GOT3 (cell line): Measurements from ENCODE around the gene ZNF804A.

Source experiments
- DNase-seq: peaks from one replicate; lab custom pipeline; 2025; ENCODE audit warnings: mixed read lengths; lab: John Stamatoyannopoulos, UW

Gene ZNF804A

DNA sequence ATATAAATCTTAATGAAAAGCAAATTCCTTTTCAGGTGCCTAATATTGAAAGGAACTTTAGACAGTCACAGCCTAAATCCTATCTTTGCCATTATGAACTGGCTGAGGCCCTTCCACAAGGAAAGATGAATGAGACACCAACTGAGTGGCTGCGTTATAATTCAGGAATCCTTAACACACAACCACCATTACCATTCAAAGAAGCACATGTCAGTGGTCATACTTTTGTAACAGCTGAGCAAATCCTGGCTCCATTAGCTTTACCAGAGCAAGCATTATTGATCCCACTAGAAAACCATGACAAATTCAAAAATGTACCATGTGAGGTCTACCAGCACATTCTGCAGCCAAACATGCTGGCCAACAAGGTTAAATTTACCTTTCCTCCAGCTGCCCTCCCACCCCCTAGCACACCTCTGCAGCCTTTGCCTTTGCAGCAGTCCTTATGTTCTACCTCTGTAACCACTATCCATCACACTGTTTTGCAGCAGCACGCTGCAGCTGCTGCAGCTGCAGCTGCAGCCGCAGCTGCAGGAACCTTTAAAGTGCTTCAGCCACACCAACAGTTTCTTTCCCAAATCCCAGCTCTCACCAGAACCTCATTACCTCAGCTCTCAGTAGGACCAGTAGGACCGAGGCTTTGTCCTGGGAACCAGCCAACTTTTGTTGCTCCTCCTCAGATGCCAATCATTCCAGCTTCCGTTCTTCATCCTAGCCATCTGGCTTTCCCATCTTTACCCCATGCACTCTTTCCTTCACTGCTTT, 340.1 kb downstream of the ZNF804A start:
- no peak for DNase-seq

DNA sequence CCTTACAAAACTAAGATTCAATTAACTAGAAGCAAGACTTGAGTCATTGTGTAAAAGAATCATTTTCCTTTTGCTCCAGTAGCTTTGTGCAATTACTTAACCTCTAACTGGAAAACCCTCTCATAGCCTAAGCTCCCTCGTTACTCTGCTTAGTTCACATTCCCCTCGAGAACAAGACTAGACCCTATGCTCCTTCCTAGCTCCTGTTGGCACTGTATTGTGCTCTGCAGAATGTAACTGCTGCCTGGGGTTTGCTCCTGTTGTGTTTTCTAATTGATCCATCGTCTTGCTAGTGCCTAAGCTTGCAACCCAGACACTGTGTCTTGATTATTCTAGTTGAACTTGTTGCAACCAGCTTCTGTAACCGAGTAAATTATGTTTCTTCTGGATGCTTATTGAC, 347.0 kb downstream of the ZNF804A start:
- no peak for DNase-seq

DNA sequence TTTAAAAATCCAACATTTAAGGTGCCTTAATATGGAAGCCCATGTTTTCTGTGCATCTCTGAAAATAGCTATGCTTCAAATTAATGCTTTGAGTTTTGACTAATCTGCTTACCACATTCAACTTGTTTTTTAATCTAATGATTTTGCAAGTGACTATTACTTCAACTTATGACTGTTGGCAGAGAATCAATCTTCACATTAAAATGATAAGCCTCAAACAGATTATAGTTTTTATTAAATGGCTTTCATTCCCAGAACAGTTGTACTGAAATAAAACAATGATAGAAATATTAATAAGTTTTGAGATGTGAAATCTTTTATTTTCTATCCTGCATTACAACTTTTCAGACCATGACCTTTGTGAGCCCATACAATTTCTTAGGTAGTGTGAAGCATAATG, 347.5 kb downstream of the ZNF804A start:
- DNase-seq = no peak

DNA sequence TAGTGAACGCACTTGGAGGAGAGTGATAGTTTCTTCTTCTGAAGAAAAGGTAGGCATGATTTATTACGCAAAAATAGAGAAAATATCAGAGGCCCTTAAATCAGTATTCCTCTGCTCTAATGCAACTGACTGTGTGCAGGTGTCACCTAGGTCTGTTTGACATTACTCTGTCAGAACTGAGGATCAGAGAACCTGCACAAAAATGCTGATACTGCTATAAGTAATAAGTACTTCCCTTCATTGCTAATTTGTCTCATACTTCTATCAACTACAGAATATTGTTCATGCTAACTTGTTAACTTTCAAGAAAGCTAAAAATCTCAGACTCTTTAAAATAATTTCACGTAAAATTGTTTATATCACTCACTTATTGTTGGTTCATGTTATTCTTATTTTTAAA, 358.5 kb downstream of the ZNF804A start:
- no peak for DNase-seq

DNA sequence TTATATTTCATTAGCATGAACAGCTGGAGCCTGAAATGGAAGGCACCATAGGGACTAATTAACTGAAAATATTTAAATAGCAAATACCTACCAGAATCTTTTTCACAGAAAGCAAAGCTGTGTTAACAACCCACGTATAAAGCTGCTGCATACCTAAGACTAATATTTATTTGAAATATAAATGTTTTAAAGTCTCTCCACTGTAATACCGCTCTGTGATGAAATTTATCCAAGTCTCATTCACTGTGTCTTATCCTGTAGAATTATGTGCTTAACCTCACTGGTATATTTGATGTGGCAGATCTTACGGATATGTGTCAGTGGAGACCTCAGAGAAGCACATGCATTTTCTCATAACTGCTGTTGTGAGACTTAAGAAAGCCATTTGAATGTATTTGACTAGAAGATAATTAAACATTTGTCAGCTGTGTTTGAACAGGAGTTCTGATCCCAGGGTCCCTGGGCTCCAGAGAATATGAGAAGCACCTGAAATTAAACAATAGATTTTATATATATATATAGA, 373.3 kb downstream of the ZNF804A start:
- DNase-seq = no peak
